ENCODE data around the gene L3MBTL1. TPM values are rescaled to one million over a fixed set of nuclear protein-coding genes. Genes with fewer than 3 reads are reported as not detected.

L3MBTL1 gene
- total and polyA plus RNA-seq, 2 of the 4 experiments (the other 2 are of a cell fraction) = 2.2 to 4.5 TPM

GRCh38 chr20:43533060-43533459 lies 25.6 kb downstream of the L3MBTL1 start:
- Histone ChIP-seq H4K5ac (ENCODE audit: low read depth, low read length) (no peak overlapping the region), H2AK5ac (ENCODE audit: low read depth, low read length) (no peak overlapping the region), H2BK15ac (ENCODE audit: low read depth, low read length) (no peak overlapping the region), H3K9ac (ENCODE audit: low read depth, low read length) (no peak overlapping the region), H3K4me3 (ENCODE audit: insufficient read depth, low read depth, low read length) (no peak overlapping the region), H3K4me1 (ENCODE audit: control insufficient read depth, insufficient read depth, low read length) (peaks cover 3% of the 10 kb centered on the region; the same call in 1 of the 2 replicates), H3K14ac (replicated peaks; ENCODE audit: low read depth, low read length) (no peak overlapping the region), H3K56ac (ENCODE audit: extremely low read depth, insufficient read depth, low read length) (no peak overlapping the region), H3K79me1 (ENCODE audit: low read depth in 1 of 2, low read length in 2 of 2) (no peaks in the 10 kb centered on the region), H4K8ac (ENCODE audit: low read depth in 2 of 2, low read length in 2 of 2) (no peak overlapping the region), H4K91ac (ENCODE audit: insufficient read depth, low read depth, low read length) (no peak overlapping the region), H3K4ac (ENCODE audit: low read depth, low read length) (no peak overlapping the region), H3K23ac (ENCODE audit: low read depth, low read length) (no peak overlapping the region), H4K20me1 (ENCODE audit: insufficient read depth, low read length) (no peaks in the 10 kb centered on the region), H3K9me3 (ENCODE audit: control insufficient read depth, insufficient read depth, low read length) (no peaks in the 10 kb centered on the region), H2BK120ac (ENCODE audit: low read depth, low read length) (no peak overlapping the region), H3K36me3 (ENCODE audit: control insufficient read depth, insufficient read depth, low read length) (peaks cover 6% of the 10 kb centered on the region), H3K4me2 (ENCODE audit: low read depth, low read length) (no peak overlapping the region), H2BK5ac (ENCODE audit: low read depth, low read length, poor library complexity, severe bottlenecking) (no peak overlapping the region), H3K9me1 (ENCODE audit: insufficient read depth, low read length) (no peaks in the 10 kb centered on the region; the same call in none of the 2 replicates), H3K27ac (ENCODE audit: insufficient read depth, low read length) (no peak overlapping the region), H2AK9ac (replicated peaks; ENCODE audit: low read depth, low read length, poor library complexity) (no peak overlapping the region), H3K27me3 (ENCODE audit: control insufficient read depth, insufficient read depth, low read length) (peaks cover 4% of the 10 kb centered on the region; the same call in 1 of the 2 replicates), H2AFZ (replicated peaks; ENCODE audit: low read length, poor library complexity) (no peak overlapping the region), H3K18ac (ENCODE audit: low read depth, low read length) (no peak overlapping the region), H2BK20ac (ENCODE audit: low read depth, low read length) (no peak overlapping the region)
- CTCF ChIA-PET = no interaction called here
- no peak for TF ChIP-seq RAD21 (IDR thresholded peaks at IDR 0.05; ENCODE audit: low read length)
- peak; percentile 72 for TF ChIP-seq CEBPB (IDR thresholded peaks at IDR 0.05; ENCODE audit: low read depth, low read length)
- intact Hi-C loops (cut with micrococcal nuclease) = no loop called here
- dilution Hi-C loops (cut with HindIII; ENCODE audit: low sequenced_read_pairs, unreplicated experiment) = no loop called here
- no TSS peak for BruUV-seq (replicated peaks)
- in situ Hi-C loops (cut with MboI; ENCODE audit: low sequenced_read_pairs) = loop anchor here (10.0 kb wide), 1 partner anchor 162 kb away; no protein-coding TSS in a partner anchor
- peak; percentile 55 for DNase-seq
- peak; percentile 55 for ATAC-seq (ENCODE audit: low read depth)
- POLR2A ChIA-PET (ENCODE audit: unreplicated experiment) = no interaction called here

Data from IMR-90 (cell line).